ENCODE measurements around the gene TUBB. TPM values are rescaled to one million over a fixed set of nuclear protein-coding genes. Genes with fewer than 3 reads are reported as not detected.

The TUBB gene
- total and polyA plus RNA-seq, 9 of the 15 experiments (the other 6 are each of a cell fraction or from before 2014, with no cell fraction given) = 971 to 2,870 (median 1,478) TPM

DNA sequence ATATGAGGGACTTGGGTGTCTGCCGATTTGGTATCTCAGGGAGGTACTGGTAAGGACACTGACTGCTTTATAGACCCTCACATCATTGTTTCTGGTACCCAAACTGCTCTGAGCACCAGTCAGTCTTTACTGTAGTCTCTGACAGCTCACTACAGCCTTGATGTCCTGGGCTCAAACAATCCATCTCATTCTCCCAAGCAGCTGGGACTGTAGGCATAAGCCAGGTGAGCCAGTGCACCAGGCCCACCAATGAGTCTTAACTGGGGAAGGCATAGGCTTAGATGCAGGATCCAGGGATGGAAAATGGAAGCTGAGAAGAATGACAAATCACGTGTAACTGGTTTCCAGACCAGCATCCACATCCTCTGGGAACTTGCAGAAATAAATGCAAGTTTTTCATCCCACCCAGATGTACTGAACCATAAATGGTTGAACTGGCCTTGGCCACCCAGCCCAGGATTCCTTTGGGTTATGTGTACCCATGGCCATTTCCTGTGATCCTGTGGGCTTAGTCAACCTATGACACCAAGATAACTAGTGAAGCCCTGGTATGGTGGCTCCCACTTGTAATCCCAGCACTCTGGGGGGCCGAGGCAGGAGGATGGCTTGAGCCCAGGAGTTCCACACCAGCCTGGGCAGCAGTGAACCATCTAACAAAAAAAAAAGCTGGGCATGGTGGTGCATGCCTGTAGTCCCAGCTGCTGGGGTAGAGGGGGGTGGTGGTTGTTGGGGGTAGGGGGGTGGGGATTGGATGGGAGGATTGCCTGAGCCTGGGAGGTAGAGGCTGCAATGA, 5.8 kb downstream of the TUBB start (continued):
- no peak for TF ChIP-seq PRDM10 (IDR thresholded peaks at IDR 0.05; ENCODE audit: partially characterized antibody)
- TF ChIP-seq AFF4 (CRISPR knock-in tag; IDR thresholded peaks at IDR 0.05) = no peak
- no peak for TF ChIP-seq LEF1 (IDR thresholded peaks at IDR 0.05)
- TF ChIP-seq CTCFL (IDR thresholded peaks at IDR 0.05; ENCODE audit: borderline replicate concordance, insufficient read depth, low read depth, low read length, poor library complexity, severe bottlenecking) = no peak
- no peak for TF ChIP-seq GABPA (tag; conservative IDR thresholded peaks at IDR 0.05; ENCODE audit: low read depth)
- TF ChIP-seq CC2D1A (IDR thresholded peaks at IDR 0.05) = no peak
- 0 out of 4 replicates have a peak, but pooled peaks of 1 of the 2 experiments have one; percentile 62 for TF ChIP-seq MLX (CRISPR knock-in tag; conservative IDR thresholded peaks at IDR 0.05)
- peak; percentile 53; the same call in 1 of the 2 replicates for TF ChIP-seq ZNF3 (CRISPR knock-in tag; IDR thresholded peaks at IDR 0.05)
- TF ChIP-seq KDM2B (CRISPR knock-in tag; IDR thresholded peaks at IDR 0.05) = no peak
- TF ChIP-seq ZNF445 (CRISPR knock-in tag; IDR thresholded peaks at IDR 0.05; ENCODE audit: low read depth) = peak; percentile 10; the same call in 1 of the 2 replicates
- TF ChIP-seq, protein P1, sequence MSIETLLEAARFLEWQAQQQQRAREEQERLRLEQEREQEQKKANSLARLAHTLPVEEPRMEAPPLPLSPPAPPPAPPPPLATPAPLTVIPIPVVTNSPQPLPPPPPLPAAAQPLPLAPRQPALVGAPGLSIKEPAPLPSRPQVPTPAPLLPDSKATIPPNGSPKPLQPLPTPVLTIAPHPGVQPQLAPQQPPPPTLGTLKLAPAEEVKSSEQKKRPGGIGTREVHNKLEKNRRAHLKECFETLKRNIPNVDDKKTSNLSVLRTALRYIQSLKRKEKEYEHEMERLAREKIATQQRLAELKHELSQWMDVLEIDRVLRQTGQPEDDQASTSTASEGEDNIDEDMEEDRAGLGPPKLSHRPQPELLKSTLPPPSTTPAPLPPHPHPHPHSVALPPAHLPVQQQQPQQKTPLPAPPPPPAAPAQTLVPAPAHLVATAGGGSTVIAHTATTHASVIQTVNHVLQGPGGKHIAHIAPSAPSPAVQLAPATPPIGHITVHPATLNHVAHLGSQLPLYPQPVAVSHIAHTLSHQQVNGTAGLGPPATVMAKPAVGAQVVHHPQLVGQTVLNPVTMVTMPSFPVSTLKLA (conservative IDR thresholded peaks at IDR 0.05) = no peak; a peak in 1 of 4 replicates

All from K562 (cell line).